A673 (cell line): ENCODE results near the gene VWA5B2.

Experiments
- EZH2 ChIP-seq: fragments of 200-600 bp; sonication (generic); IDR thresholded peaks from 2 replicates; pipeline ENCODE4 v1.6.1; 2017; ENCODE audit warnings: borderline replicate concordance, low read depth, mild to moderate bottlenecking, mixed read lengths, antibody characterized with exemption, low read length; ENCODE audit not compliant: poor library complexity, severe bottlenecking
- TF ChIP-seq, protein P1 (sequence below): fragments of 300-800, 200-600 bp; sonication (generic); conservative IDR thresholded peaks from 2 replicates; pipeline ENCODE4 v1.5.1; 2017; ENCODE audit warnings: low read depth, mild to moderate bottlenecking, antibody characterized with exemption, low read length, moderate library complexity, mixed read lengths

DNA sequence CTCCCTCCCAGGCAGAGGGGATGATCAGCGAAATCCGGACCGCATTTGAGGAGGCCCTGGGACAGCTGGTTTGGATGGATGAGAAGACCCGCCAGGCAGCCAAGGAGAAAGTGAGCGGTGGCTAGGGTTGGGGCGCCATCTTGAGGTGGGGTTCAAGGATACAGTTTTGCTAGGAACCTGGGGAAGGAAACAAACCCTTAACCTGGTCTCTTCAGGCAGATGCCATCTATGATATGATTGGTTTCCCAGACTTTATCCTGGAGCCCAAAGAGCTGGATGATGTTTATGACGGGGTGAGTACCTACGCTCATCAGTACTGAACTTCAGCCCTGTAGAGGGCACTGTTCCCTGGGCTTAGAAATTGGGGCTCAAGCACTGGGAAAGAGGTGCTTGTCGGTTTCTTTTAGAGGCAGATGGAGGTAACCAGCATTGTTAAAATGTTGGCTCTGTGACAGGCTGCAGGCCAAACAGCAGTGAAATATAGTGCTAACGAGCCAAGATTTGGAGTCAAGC, 60.1 kb downstream of the VWA5B2 start:
- TF ChIP-seq, protein P1, sequence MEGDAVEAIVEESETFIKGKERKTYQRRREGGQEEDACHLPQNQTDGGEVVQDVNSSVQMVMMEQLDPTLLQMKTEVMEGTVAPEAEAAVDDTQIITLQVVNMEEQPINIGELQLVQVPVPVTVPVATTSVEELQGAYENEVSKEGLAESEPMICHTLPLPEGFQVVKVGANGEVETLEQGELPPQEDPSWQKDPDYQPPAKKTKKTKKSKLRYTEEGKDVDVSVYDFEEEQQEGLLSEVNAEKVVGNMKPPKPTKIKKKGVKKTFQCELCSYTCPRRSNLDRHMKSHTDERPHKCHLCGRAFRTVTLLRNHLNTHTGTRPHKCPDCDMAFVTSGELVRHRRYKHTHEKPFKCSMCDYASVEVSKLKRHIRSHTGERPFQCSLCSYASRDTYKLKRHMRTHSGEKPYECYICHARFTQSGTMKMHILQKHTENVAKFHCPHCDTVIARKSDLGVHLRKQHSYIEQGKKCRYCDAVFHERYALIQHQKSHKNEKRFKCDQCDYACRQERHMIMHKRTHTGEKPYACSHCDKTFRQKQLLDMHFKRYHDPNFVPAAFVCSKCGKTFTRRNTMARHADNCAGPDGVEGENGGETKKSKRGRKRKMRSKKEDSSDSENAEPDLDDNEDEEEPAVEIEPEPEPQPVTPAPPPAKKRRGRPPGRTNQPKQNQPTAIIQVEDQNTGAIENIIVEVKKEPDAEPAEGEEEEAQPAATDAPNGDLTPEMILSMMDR = peak; percentile 76
- no peak for TF ChIP-seq EZH2
